Esophagus squamous epithelium (tissue), 5 donors: ENCODE results near the gene FUT1. TPM values are rescaled to one million over a fixed set of nuclear protein-coding genes. Genes with fewer than 3 reads are reported as not detected.
A peak's percentile ranks its signal among the peaks of the same experiment; 100 is the strongest.

Experiments used
- DNase-seq: peaks from one replicate; lab custom pipeline; 2025; lab: John Stamatoyannopoulos, UW
- H3K27ac ChIP-seq, 4 donors: fragments of 200-600 bp; sonication (generic); one replicate each; pipeline ENCODE4 v1.5.1; 2016 to 2019; ENCODE audit warnings: mild to moderate bottlenecking in 1 of 4
- H3K27me3 ChIP-seq, 4 donors: fragments of 200-600 bp; sonication (generic); 1 replicate in 3 of 4; 2 replicates in 1 of 4; pipeline versions ENCODE4 v1.5.1 to v1.6.0; 2017 to 2021; ENCODE audit warnings: antibody characterized with exemption in 1 of 4
- H3K36me3 ChIP-seq, 3 donors: fragments of 200-600 bp; sonication (generic); one replicate each; pipeline ENCODE4 v1.5.1; 2016 to 2019
- H3K4me1 ChIP-seq, 3 donors: fragments of 200-600 bp; sonication (generic); one replicate each; pipeline ENCODE4 v1.5.1; 2017 to 2019
- H3K4me3 ChIP-seq, 4 donors: fragments of 200-600 bp; sonication (generic); 1 replicate in 3 of 4; 2 replicates in 1 of 4; pipeline ENCODE4 v1.5.1; 2016 to 2019; ENCODE audit warnings: mild to moderate bottlenecking in 2 of 4, moderate library complexity in 1 of 4
- H3K9me3 ChIP-seq, 3 donors: fragments of 200-600 bp; sonication (generic); one replicate each; pipeline ENCODE4 v1.5.1; 2016 to 2019
- POLR2A ChIP-seq, 4 donors: fragments of 450-650 bp; IDR thresholded peaks; one replicate each; pipeline ENCODE4 v1.6.1; 2017; ENCODE audit warnings: antibody characterized with exemption in 4 of 4, mild to moderate bottlenecking in 4 of 4, moderate library complexity in 3 of 4
- WGBS, 2 donors: methylation state at CpG; one replicate each; pipeline ENCODE4 v1.1.5; 2018; 5-methylcytosine and 5-hydroxymethylcytosine counted together
- intact Hi-C: fragments of 100-400 bp; cut with DNase I; formaldehyde crosslinking; loops from one replicate; pipeline ENCODE4 v1.15.0; 2022
- total RNA-seq, 4 donors: library from RNA; depleted of rRNA; stranded (reverse); fragments of >200 nt; gene quantifications; one replicate each; pipeline ENCODE4 v1.1.0, GENCODE V29; 2016
- TF ChIP-seq, protein P1 (sequence below), 6 experiments: fragments of 450-650 bp in 4 of 6; fragments of 200-600 bp in 2 of 6; sonication (generic) in 2 of 6; IDR thresholded peaks; one replicate each; pipeline ENCODE4 v1.5.1; 2016 to 2019; ENCODE audit warnings: antibody characterized with exemption in 6 of 6, mild to moderate bottlenecking in 4 of 6, moderate library complexity in 4 of 6
- donor health status: DM: yes; HTN: yes; CAD: no.

FUT1 gene
- total RNA-seq: 1 to 10 TPM; 3.4 to 6.3 (median 4.8) TPM

GRCh38 chr19:48752496-48753365, at the start of gene FUT1:
FUT1 (minus strand) TSS chr19:48752641; CDS start chr19:48751281, 1,360 bp downstream.
- Histone ChIP-seq H3K36me3 (peaks cover 0 to 31% (median 0%) of the 10 kb centered on the region in 3 donors), H3K27ac (peak within 1 kb of the TSS; percentile 63 to 86 (median 77)), H3K4me1 (peaks cover 12 to 29% (median 19%) of the 10 kb centered on the region in 3 donors), H3K9me3 (no peaks in the 10 kb centered on the region), H3K27me3 (peaks cover 0 to 44% (median 0%) of the 10 kb centered on the region in 4 donors), H3K4me3 (peak within 1 kb of the TSS; percentile 42 to 74 (median 60))
- DNase-seq: no peak
- WGBS, 2 donors: 9 to 20% methylated on average over 2 to 12 of the region's 73 CpGs
- TF ChIP-seq POLR2A (IDR thresholded peaks at IDR 0.05): peak in 3 of 4 donors; percentile 22 to 67 (median 54)
- TF ChIP-seq, protein P1, sequence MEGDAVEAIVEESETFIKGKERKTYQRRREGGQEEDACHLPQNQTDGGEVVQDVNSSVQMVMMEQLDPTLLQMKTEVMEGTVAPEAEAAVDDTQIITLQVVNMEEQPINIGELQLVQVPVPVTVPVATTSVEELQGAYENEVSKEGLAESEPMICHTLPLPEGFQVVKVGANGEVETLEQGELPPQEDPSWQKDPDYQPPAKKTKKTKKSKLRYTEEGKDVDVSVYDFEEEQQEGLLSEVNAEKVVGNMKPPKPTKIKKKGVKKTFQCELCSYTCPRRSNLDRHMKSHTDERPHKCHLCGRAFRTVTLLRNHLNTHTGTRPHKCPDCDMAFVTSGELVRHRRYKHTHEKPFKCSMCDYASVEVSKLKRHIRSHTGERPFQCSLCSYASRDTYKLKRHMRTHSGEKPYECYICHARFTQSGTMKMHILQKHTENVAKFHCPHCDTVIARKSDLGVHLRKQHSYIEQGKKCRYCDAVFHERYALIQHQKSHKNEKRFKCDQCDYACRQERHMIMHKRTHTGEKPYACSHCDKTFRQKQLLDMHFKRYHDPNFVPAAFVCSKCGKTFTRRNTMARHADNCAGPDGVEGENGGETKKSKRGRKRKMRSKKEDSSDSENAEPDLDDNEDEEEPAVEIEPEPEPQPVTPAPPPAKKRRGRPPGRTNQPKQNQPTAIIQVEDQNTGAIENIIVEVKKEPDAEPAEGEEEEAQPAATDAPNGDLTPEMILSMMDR (IDR thresholded peaks at IDR 0.05): peak in 3 of 6 experiments; percentile 21 to 58 (median 26)
- intact Hi-C loops: no loop called here

DNA sequence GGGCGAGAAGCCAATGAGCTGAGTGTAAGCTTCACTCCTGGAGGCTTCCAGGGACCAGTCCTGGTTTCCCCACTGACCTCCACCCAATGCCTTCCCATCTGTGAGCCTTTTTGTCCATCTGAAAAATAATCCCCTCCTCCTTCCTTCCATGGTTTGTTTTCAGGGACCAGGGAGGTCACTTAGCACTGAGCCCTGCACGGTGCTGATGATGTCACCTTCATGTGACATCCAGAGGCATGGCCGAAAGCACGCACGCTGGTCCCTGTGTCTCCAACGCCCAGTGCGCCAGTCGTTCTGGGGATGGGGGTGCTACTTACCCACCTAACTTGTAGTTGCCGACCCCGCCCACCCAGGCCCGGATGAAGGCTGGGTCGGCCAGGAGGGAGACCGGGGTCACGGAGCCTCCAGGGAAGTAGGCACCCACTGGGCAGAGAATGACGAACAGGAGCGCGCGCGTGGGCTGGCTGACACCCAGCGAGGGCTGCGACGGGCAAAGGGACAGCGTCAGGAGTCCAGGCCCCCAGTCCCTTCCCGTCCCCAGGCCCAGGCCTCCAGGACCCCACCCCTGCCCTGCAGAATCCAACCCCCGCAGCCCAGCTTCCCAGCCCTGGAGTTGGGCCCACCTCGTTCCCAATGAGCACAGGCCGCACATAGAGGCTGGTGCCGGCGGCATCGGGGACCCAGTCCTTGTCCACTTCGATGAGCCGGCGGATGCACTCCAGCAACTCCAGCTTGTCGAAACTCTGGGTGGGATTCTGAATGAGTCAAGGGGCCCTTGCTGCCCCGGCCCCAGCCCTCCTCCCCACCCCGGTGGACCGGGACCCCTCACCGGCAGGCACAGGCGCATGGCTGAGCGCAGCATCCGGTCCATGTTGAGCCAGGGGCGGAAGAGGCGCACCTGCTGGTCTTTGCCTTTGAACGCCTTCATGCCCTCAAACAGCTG, 47.2 kb upstream of the FUT1 start:
- Histone ChIP-seq H3K9me3 (no peaks in the 10 kb centered on the region), H3K4me3 (no peak overlapping the region), H3K27ac (peak overlapping the region in 1 of 4 donors; percentile 36), H3K36me3 (peaks cover 0 to 28% (median 7%) of the 10 kb centered on the region in 3 donors), H3K27me3 (no peaks in the 10 kb centered on the region), H3K4me1 (peaks cover 5 to 33% (median 10%) of the 10 kb centered on the region in 3 donors)
- TF ChIP-seq, protein P1 (IDR thresholded peaks at IDR 0.05): no peak
- TF ChIP-seq POLR2A (IDR thresholded peaks at IDR 0.05): no peak
- no peak for DNase-seq
- intact Hi-C loops: no loop called here
- WGBS, 2 donors: 76 to 89% methylated on average over 7 to 26 of the region's 44 CpGs

DNA sequence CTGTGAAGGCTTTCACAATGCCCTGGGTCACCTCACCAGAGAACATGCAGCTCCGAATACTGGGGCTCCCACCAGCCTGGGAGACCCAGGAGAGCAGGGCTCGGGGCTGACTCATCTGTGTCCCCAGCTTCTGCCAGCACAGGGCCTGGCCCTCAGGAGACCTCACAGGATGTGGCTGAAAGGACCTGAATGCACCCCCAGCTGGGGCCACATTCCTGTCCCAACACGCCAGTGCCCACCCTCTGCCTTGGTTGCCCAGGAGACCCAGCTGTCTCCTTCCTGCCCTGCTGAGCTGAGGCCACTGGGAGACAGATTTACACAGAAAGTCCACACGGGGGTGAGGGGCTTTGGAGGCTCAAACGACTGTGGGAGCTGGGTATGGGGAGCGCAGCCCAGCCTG, 46.5 kb upstream of the FUT1 start:
- Histone ChIP-seq H3K4me3 (no peak overlapping the region), H3K9me3 (no peaks in the 10 kb centered on the region), H3K27me3 (no peaks in the 10 kb centered on the region), H3K27ac (peak overlapping the region in 1 of 4 donors; percentile 36), H3K36me3 (peaks cover 0 to 28% (median 7%) of the 10 kb centered on the region in 3 donors), H3K4me1 (peaks cover 6 to 37% (median 10%) of the 10 kb centered on the region in 3 donors)
- TF ChIP-seq, protein P1 (IDR thresholded peaks at IDR 0.05): no peak
- no peak for TF ChIP-seq POLR2A (IDR thresholded peaks at IDR 0.05)
- DNase-seq: no peak
- WGBS, 2 donors: 50 to 74% methylated on average over 2 to 4 of the region's 6 CpGs
- intact Hi-C loops: no loop called here

- H3K36me3 ChIP-seq: peaks cover 0 to 19% (median 7%) of the 10 kb centered on the region in 3 donors
- intact Hi-C loops: no loop called here
- H3K27ac ChIP-seq: peak overlapping the region in 1 of 4 donors; percentile 90
- H3K27me3 ChIP-seq: no peaks in the 10 kb centered on the region
- H3K4me3 ChIP-seq: no peak overlapping the region
- 72 to 80% methylated on average over 1 to 4 of the region's 7 CpGs for WGBS, 2 donors
- no peak for TF ChIP-seq POLR2A (IDR thresholded peaks at IDR 0.05)
- TF ChIP-seq, protein P1 (IDR thresholded peaks at IDR 0.05): no peak
- DNase-seq: no peak
- H3K4me1 ChIP-seq: peaks cover 6 to 37% (median 10%) of the 10 kb centered on the region in 3 donors
- no peaks in the 10 kb centered on the region for H3K9me3 ChIP-seq
Observed at GRCh38 chr19:48797103-48797502, 44.7 kb upstream of the FUT1 start.
